Right atrium auricular region (tissue), 2 donors: Measurements from ENCODE around the gene SPAG16. TPM values are rescaled to one million over a fixed set of nuclear protein-coding genes. Genes with fewer than 3 reads are reported as not detected.
"Not testable (repeated sequence)": the region's sequence is repeated elsewhere in the genome, so short reads cannot be mapped to it uniquely, and the experiment has no call there.

Experiments
- DNase-seq: peaks from one replicate; pipeline ENCODE4 v3.0.0-alpha.2; 2019; ENCODE audit warnings: low spot score
- H3K27ac ChIP-seq, 2 donors: fragments of 200-600 bp; sonication (generic); 1 replicate in 1 of 2; 2 replicates in 1 of 2; pipeline ENCODE4 v1.5.1; 2016 to 2019
- H3K27me3 ChIP-seq, 2 donors: fragments of 200-600 bp; sonication (generic); one replicate each; pipeline versions ENCODE4 v1.5.1 to v1.6.0; 2017 to 2019
- H3K36me3 ChIP-seq: fragments of 200-600 bp; sonication (generic); one replicate; pipeline ENCODE4 v1.5.1; 2016
- H3K4me1 ChIP-seq, 2 donors: fragments of 200-600 bp; sonication (generic); one replicate each; pipeline versions ENCODE4 v1.5.1 to v1.6.0; 2017 to 2019
- H3K4me3 ChIP-seq, 2 donors: fragments of 200-600 bp; sonication (generic); 1 replicate in 1 of 2; 2 replicates in 1 of 2; pipeline ENCODE4 v1.5.1; 2017 to 2019; ENCODE audit warnings: mild to moderate bottlenecking in 1 of 2, moderate library complexity in 1 of 2
- H3K9me3 ChIP-seq, 2 donors: fragments of 200-600 bp; sonication (generic); one replicate each; pipeline ENCODE4 v1.5.1; 2019
- CTCF ChIP-seq, 2 donors: fragments of 200-600 bp; sonication (generic); IDR thresholded peaks; one replicate each; pipeline ENCODE4 v1.5.1; 2019; ENCODE audit warnings: antibody characterized with exemption in 2 of 2
- total RNA-seq, 2 donors: library from RNA; depleted of rRNA; stranded (reverse); fragments of >200 nt; gene quantifications; one replicate each; pipeline ENCODE4 v1.1.0, GENCODE V29; 2016

SPAG16 gene
- total RNA-seq, 2 donors from 2014 or later: 17.3 to 18.3 TPM

GRCh38 chr2:213971536-213971935, 687.3 kb downstream of the SPAG16 start:
- no peak overlapping the region for H3K27ac ChIP-seq
- H3K9me3 ChIP-seq: no peaks in the 10 kb centered on the region
- no peak for TF ChIP-seq CTCF (IDR thresholded peaks at IDR 0.05)
- no peak for DNase-seq
- H3K36me3 ChIP-seq: no peaks in the 10 kb centered on the region
- no peaks in the 10 kb centered on the region for H3K4me1 ChIP-seq
- H3K4me3 ChIP-seq: no peak overlapping the region
- no peaks in the 10 kb centered on the region for H3K27me3 ChIP-seq

- no peaks in the 10 kb centered on the region for H3K4me1 ChIP-seq
- DNase-seq: no peak
- H3K36me3 ChIP-seq: no peaks in the 10 kb centered on the region
- TF ChIP-seq CTCF (IDR thresholded peaks at IDR 0.05): no peak
- no peak overlapping the region for H3K27ac ChIP-seq
- no peaks in the 10 kb centered on the region for H3K9me3 ChIP-seq
- no peaks in the 10 kb centered on the region for H3K27me3 ChIP-seq
- H3K4me3 ChIP-seq: no peak overlapping the region
Measured at GRCh38 chr2:213980883-213981282, 696.6 kb downstream of the SPAG16 start.

- Histone ChIP-seq H3K4me1 (no peaks in the 10 kb centered on the region), H3K36me3 (no peaks in the 10 kb centered on the region), H3K4me3 (no peak overlapping the region), H3K27ac (no peak overlapping the region), H3K9me3 (no peaks in the 10 kb centered on the region), H3K27me3 (no peaks in the 10 kb centered on the region)
- no peak for DNase-seq
- TF ChIP-seq CTCF (IDR thresholded peaks at IDR 0.05): no peak
Measured at GRCh38 chr2:213989207-213989606, 704.9 kb downstream of the SPAG16 start.

GRCh38 chr2:213991453-213992108, 707.3 kb downstream of the SPAG16 start:
- DNase-seq: no peak

GRCh38 chr2:213995400-213996105, 711.3 kb downstream of the SPAG16 start:
- H3K9me3 ChIP-seq: no peaks in the 10 kb centered on the region
- no peak overlapping the region for H3K27ac ChIP-seq
- H3K27me3 ChIP-seq: no peaks in the 10 kb centered on the region
- H3K36me3 ChIP-seq: no peaks in the 10 kb centered on the region
- no peak overlapping the region for H3K4me3 ChIP-seq
- no peak for TF ChIP-seq CTCF (IDR thresholded peaks at IDR 0.05)
- DNase-seq: no peak
- H3K4me1 ChIP-seq: no peaks in the 10 kb centered on the region

More at GRCh38 chr2:213991453-213992108, 707.3 kb downstream of the SPAG16 start:
- H3K4me3 ChIP-seq: no peak overlapping the region
- TF ChIP-seq CTCF (IDR thresholded peaks at IDR 0.05): no peak
- no peaks in the 10 kb centered on the region for H3K36me3 ChIP-seq
- H3K9me3 ChIP-seq: no peaks in the 10 kb centered on the region
- H3K27ac ChIP-seq: no peak overlapping the region
- no peaks in the 10 kb centered on the region for H3K4me1 ChIP-seq
- H3K27me3 ChIP-seq: no peaks in the 10 kb centered on the region

- H3K27ac ChIP-seq, H3K27me3 ChIP-seq, DNase-seq, H3K4me1 ChIP-seq, H3K36me3 ChIP-seq, H3K4me3 ChIP-seq, H3K9me3 ChIP-seq: not testable (repeated sequence)
Measured at GRCh38 chr2:213998976-213999375, 714.7 kb downstream of the SPAG16 start.
